Activated naive CD4-positive, alpha-beta T cell treated with Interleukin-2 at 50 U/mL for 16 hours (primary cell): ENCODE data around the gene POMT2.
"Not testable (repeated sequence)": the region's sequence is repeated elsewhere in the genome, so short reads cannot be mapped to it uniquely, and the experiment has no call there.

Experiments
- DNase-seq: peaks from one replicate; pipeline ENCODE4 v3.0.0-alpha.2; 2020

The POMT2 gene

GRCh38 chr14:77323571-77323970 lies 2.9 kb upstream of the POMT2 start:
- no peak for DNase-seq

- no peak for DNase-seq
Measured at GRCh38 chr14:77322951-77323350, 2.3 kb upstream of the POMT2 start.

GRCh38 chr14:77322250-77322902 lies 1.7 kb upstream of the POMT2 start:
- no peak for DNase-seq

GRCh38 chr14:77319422-77319821 lies 1.3 kb downstream of the POMT2 start:
- DNase-seq, result no peak

- DNase-seq, result not testable (repeated sequence)
Measured at GRCh38 chr14:77318756-77319155, 1.9 kb downstream of the POMT2 start.

GRCh38 chr14:77318006-77318553 lies 2.6 kb downstream of the POMT2 start:
- no peak for DNase-seq

- DNase-seq, result no peak
Measured at GRCh38 chr14:77316872-77317301, 3.8 kb downstream of the POMT2 start.

GRCh38 chr14:77316195-77316505 lies 4.5 kb downstream of the POMT2 start:
- no peak for DNase-seq

GRCh38 chr14:77314539-77315457 lies 5.9 kb downstream of the POMT2 start:
- DNase-seq, result no peak

GRCh38 chr14:77314043-77314442 lies 6.6 kb downstream of the POMT2 start:
- no peak for DNase-seq

- DNase-seq, result no peak
Measured at GRCh38 chr14:77313371-77313770, 7.3 kb downstream of the POMT2 start.

- no peak for DNase-seq
Measured at GRCh38 chr14:77311217-77311616, 9.5 kb downstream of the POMT2 start.

- no peak for DNase-seq
Measured at GRCh38 chr14:77310026-77310425, 10.7 kb downstream of the POMT2 start.

GRCh38 chr14:77309131-77309530 lies 11.6 kb downstream of the POMT2 start:
- DNase-seq, result no peak

GRCh38 chr14:77306851-77307496 lies 13.7 kb downstream of the POMT2 start:
- no peak for DNase-seq

GRCh38 chr14:77306416-77306815 lies 14.3 kb downstream of the POMT2 start:
- no peak for DNase-seq

- no peak for DNase-seq
Measured at GRCh38 chr14:77305696-77306095, 15.0 kb downstream of the POMT2 start.

GRCh38 chr14:77303417-77304156 lies 17.1 kb downstream of the POMT2 start:
- peak; percentile 40 for DNase-seq

GRCh38 chr14:77302926-77303325 lies 17.8 kb downstream of the POMT2 start:
- DNase-seq, result peak; percentile 43

GRCh38 chr14:77301103-77301502 lies 19.6 kb downstream of the POMT2 start:
- peak; percentile 58 for DNase-seq

GRCh38 chr14:77299771-77300170 lies 20.9 kb downstream of the POMT2 start:
- DNase-seq, result no peak

GRCh38 chr14:77296906-77297305 lies 23.8 kb downstream of the POMT2 start:
- DNase-seq, result no peak

GRCh38 chr14:77296155-77296554 lies 24.5 kb downstream of the POMT2 start:
- DNase-seq, result no peak
